Activated T-helper 1 cell treated with anti-CD3 and anti-CD28 coated beads, Interleukin-12 subunit alpha, Interleukin-12 subunit beta, Interleukin-2, Interleukin-4 antibody, amounts not matched to agents 30 ng/mL and 10 ng/mL and 1 ng/mL, durations not matched to agents 14 hours and 24 hours and 36 hours (primary cell): Measurements from ENCODE around the gene INTS14. TPM values are rescaled to one million over a fixed set of nuclear protein-coding genes. Genes with fewer than 3 reads are reported as not detected.

ENCODE experiments used
- DNase-seq: peaks from one replicate; pipeline ENCODE4 v3.0.0; 2021; ENCODE audit warnings: low spot score
- H3K27ac Mint-ChIP-seq: one replicate; pipeline ENCODE4 v1.8.0; 2021; ENCODE audit warnings: mild to moderate bottlenecking, mixed read lengths
- H3K27me3 Mint-ChIP-seq: one replicate; pipeline ENCODE4 v1.8.0; 2022; ENCODE audit warnings: mild to moderate bottlenecking, moderate library complexity, mixed read lengths; ENCODE audit not compliant: insufficient read depth
- H3K36me3 Mint-ChIP-seq: one replicate; pipeline ENCODE4 v1.8.0; 2021; ENCODE audit warnings: low read depth, mixed read lengths
- H3K4me1 Mint-ChIP-seq: one replicate; pipeline ENCODE4 v1.8.0; 2021; ENCODE audit warnings: low read depth, mixed read lengths
- H3K4me3 Mint-ChIP-seq: one replicate; pipeline ENCODE4 v1.8.0; 2021; ENCODE audit warnings: mild to moderate bottlenecking, moderate library complexity, mixed read lengths
- H3K9me3 Mint-ChIP-seq: one replicate; pipeline ENCODE4 v1.8.0; 2021; ENCODE audit warnings: mixed read lengths
- intact Hi-C: fragments of 100-400 bp; cut with micrococcal nuclease; formaldehyde crosslinking; loops from one replicate; pipeline ENCODE4 v1.15.1; 2024
- total RNA-seq: library from RNA; stranded (reverse); gene quantifications from 2 replicates; pipeline ENCODE4 v1.2.3, GENCODE V29; 2022

Gene INTS14
- total RNA-seq, 1 donor from 2014 or later = 47.4 TPM

GRCh38 chr15:65595960-65596359 is 15.0 kb downstream of the INTS14 start:
- intact Hi-C loops = no loop called here
- DNase-seq = no peak
- Mint-ChIP-seq H3K36me3 (peaks cover 30% of the 10 kb centered on the region), H3K27ac (no peak overlapping the region), H3K9me3 (no peaks in the 10 kb centered on the region), H3K27me3 (no peaks in the 10 kb centered on the region), H3K4me3 (no peak overlapping the region), H3K4me1 (no peaks in the 10 kb centered on the region)

DNA sequence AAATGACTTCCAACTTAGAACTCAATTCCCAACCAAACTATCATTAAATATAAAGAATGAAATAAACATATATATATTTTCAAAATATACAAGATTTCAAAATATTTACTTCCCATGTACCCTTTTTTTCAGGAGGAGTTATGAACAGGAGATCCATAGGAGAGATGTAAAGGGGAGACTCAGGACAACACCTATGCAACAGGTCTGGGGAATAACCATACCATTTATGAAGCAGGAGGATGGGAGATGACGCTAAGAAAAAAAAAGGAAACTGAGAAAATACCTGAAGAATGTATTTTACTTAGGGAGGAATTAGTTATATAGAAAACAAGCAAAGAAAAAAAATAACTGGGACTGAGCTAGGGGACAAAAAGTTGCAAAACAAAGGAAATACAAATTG is 23.8 kb downstream of the INTS14 start:
- Mint-ChIP-seq H3K4me3 (no peak overlapping the region), H3K9me3 (no peaks in the 10 kb centered on the region), H3K4me1 (peaks cover 25% of the 10 kb centered on the region), H3K27ac (no peak overlapping the region), H3K36me3 (peaks cover 54% of the 10 kb centered on the region), H3K27me3 (no peaks in the 10 kb centered on the region)
- DNase-seq = no peak
- intact Hi-C loops = no loop called here

DNA sequence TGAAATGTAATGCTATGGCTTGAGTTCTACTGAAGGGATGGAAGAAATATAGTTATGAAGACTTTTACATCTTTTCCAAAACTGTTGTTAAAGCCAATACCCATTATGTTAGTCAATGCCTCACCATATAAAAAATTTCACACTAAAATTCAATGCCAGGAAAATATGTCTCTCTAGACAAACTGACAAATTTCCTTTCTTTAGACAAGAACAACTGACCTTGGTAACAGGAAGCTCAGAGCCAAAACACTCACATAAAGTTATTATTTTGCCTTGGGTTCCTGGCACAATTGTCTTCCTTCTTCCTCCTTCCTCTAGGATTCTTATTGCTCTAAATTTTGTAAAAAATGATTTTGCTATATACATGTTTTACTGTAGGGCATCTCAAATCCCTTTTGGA is 26.7 kb downstream of the INTS14 start:
- no peak for DNase-seq
- H3K4me3 Mint-ChIP-seq = no peak overlapping the region
- no peaks in the 10 kb centered on the region for H3K27me3 Mint-ChIP-seq
- H3K4me1 Mint-ChIP-seq = peaks cover 25% of the 10 kb centered on the region
- peak overlapping the region; percentile 74 for H3K27ac Mint-ChIP-seq
- intact Hi-C loops = no loop called here
- H3K9me3 Mint-ChIP-seq = no peaks in the 10 kb centered on the region
- H3K36me3 Mint-ChIP-seq = peaks cover 54% of the 10 kb centered on the region

DNA sequence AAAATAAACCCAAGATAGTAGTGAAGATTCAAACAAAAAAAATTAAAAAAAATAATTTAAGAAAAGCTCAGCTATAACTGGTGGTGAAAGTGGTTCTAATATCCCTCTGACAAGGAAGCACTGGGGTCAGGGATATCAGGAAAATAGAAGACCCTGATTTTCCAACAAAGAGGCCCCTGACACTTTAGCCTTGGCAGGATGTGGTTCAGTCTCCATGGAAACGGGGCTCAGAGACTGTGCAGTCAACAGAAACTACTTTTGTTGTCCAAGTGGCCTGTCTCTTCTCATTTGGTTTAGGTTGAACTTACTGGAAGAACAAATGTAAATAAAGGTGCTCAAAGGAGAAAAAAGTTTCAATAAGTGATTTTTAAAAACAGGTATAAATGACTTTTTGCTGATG is 27.2 kb downstream of the INTS14 start:
- H3K27ac Mint-ChIP-seq = peak overlapping the region; percentile 74
- H3K4me1 Mint-ChIP-seq = peaks cover 25% of the 10 kb centered on the region
- H3K36me3 Mint-ChIP-seq = peaks cover 54% of the 10 kb centered on the region
- DNase-seq = peak; percentile 48
- H3K9me3 Mint-ChIP-seq = no peaks in the 10 kb centered on the region
- no peaks in the 10 kb centered on the region for H3K27me3 Mint-ChIP-seq
- H3K4me3 Mint-ChIP-seq = no peak overlapping the region
- intact Hi-C loops = no loop called here

DNA sequence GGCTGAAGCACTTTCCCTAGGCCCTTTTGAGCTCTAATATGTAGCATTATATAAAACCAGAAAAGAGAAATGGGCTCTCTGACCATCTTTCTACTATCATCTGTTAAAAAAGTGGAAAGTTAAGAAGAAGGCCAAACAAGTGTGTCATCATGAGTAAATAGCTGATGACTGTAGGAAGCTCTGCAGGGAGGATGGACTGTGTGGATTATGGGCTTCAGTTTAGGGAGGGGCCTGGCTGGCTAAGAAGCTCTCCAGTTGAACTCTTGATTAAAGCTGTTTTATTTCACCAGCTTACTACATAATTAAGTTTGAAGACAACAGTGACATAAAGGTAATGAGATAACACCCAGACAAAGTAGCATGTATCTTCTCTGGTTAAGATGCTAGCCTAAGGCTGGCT is 30.6 kb downstream of the INTS14 start:
- no peak overlapping the region for H3K27ac Mint-ChIP-seq
- H3K4me3 Mint-ChIP-seq = no peak overlapping the region
- DNase-seq = no peak
- H3K4me1 Mint-ChIP-seq = peaks cover 25% of the 10 kb centered on the region
- no peaks in the 10 kb centered on the region for H3K9me3 Mint-ChIP-seq
- H3K36me3 Mint-ChIP-seq = peaks cover 65% of the 10 kb centered on the region
- intact Hi-C loops = no loop called here
- no peaks in the 10 kb centered on the region for H3K27me3 Mint-ChIP-seq

DNA sequence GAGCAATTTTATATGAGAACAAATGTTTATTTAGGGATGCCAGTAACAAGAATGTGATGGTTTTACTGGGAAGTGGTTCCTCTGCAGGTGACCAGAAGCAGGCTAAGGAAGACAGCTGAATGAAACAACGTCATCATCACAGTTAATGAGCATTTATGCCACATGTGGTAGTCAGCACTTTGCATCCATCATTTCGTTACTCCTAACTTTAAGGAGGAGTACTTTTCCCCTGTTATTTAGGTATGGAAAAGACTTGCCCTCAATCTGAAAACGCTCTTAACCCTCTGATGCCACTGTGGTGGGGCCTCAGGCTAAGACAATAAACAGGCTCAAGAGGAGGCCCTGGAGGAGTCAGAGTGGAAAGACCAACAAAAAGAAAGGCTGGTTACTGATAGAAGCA is 31.2 kb downstream of the INTS14 start:
- Mint-ChIP-seq H3K4me3 (no peak overlapping the region), H3K27ac (no peak overlapping the region), H3K36me3 (peaks cover 65% of the 10 kb centered on the region), H3K9me3 (no peaks in the 10 kb centered on the region), H3K27me3 (no peaks in the 10 kb centered on the region), H3K4me1 (peaks cover 25% of the 10 kb centered on the region)
- DNase-seq = no peak
- intact Hi-C loops = no loop called here

- no peak for DNase-seq
- Mint-ChIP-seq H3K4me1 (peaks cover 19% of the 10 kb centered on the region), H3K27ac (no peak overlapping the region), H3K36me3 (peaks cover 62% of the 10 kb centered on the region), H3K9me3 (no peaks in the 10 kb centered on the region), H3K27me3 (no peaks in the 10 kb centered on the region), H3K4me3 (no peak overlapping the region)
- intact Hi-C loops = no loop called here
Measured at GRCh38 chr15:65578904-65579728, 31.8 kb downstream of the INTS14 start.

GRCh38 chr15:65577129-65577996 is 33.6 kb downstream of the INTS14 start:
- peaks cover 48% of the 10 kb centered on the region for H3K36me3 Mint-ChIP-seq

DNA sequence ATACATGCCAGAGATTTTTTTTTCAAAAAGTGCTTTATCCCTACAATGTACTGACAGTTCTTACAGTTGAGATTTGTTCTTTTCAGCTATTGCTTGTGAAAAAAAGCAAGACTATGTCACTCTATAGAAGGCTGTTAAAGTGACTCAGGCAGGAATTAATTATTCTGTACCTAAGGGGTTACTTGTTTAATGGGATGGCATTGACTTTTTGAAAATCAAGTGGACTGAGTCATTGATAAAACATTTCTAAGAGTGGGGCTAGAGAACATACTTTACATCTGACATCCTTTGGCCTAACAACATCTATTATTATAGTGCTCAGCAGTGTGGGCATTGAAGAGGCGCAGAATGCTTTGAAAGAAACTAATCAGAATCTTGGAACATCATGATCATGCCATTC is 34.3 kb downstream of the INTS14 start:
- no peak for DNase-seq
- Mint-ChIP-seq H3K4me3 (no peak overlapping the region), H3K27me3 (no peaks in the 10 kb centered on the region), H3K9me3 (no peaks in the 10 kb centered on the region), H3K27ac (no peak overlapping the region), H3K4me1 (no peaks in the 10 kb centered on the region), H3K36me3 (peaks cover 41% of the 10 kb centered on the region)
- intact Hi-C loops = no loop called here

More at GRCh38 chr15:65577129-65577996, 33.6 kb downstream of the INTS14 start:
- Mint-ChIP-seq H3K27ac (no peak overlapping the region), H3K9me3 (no peaks in the 10 kb centered on the region), H3K27me3 (no peaks in the 10 kb centered on the region), H3K4me3 (no peak overlapping the region), H3K4me1 (peaks cover 2% of the 10 kb centered on the region)
- DNase-seq = no peak
- intact Hi-C loops = no loop called here

- no peak for DNase-seq
- no peaks in the 10 kb centered on the region for H3K27me3 Mint-ChIP-seq
- no peak overlapping the region for H3K27ac Mint-ChIP-seq
- no peak overlapping the region for H3K4me3 Mint-ChIP-seq
- peaks cover 21% of the 10 kb centered on the region for H3K36me3 Mint-ChIP-seq
- H3K4me1 Mint-ChIP-seq = no peaks in the 10 kb centered on the region
- intact Hi-C loops = no loop called here
- no peaks in the 10 kb centered on the region for H3K9me3 Mint-ChIP-seq
Measured at GRCh38 chr15:65571971-65572370, 39.0 kb downstream of the INTS14 start.

- H3K27ac Mint-ChIP-seq = no peak overlapping the region
- intact Hi-C loops = no loop called here
- no peaks in the 10 kb centered on the region for H3K27me3 Mint-ChIP-seq
- no peak for DNase-seq
- no peaks in the 10 kb centered on the region for H3K9me3 Mint-ChIP-seq
- H3K4me3 Mint-ChIP-seq = no peak overlapping the region
- H3K36me3 Mint-ChIP-seq = peaks cover 23% of the 10 kb centered on the region
- H3K4me1 Mint-ChIP-seq = no peaks in the 10 kb centered on the region
Measured at GRCh38 chr15:65569728-65570127, 41.2 kb downstream of the INTS14 start.

GRCh38 chr15:65561934-65562333 is 49.0 kb downstream of the INTS14 start:
- intact Hi-C loops = no loop called here
- Mint-ChIP-seq H3K27ac (no peak overlapping the region), H3K4me3 (no peak overlapping the region), H3K27me3 (no peaks in the 10 kb centered on the region), H3K36me3 (peaks cover 33% of the 10 kb centered on the region), H3K9me3 (no peaks in the 10 kb centered on the region), H3K4me1 (no peaks in the 10 kb centered on the region)
- no peak for DNase-seq

GRCh38 chr15:65559941-65560340 is 51.0 kb downstream of the INTS14 start:
- no peaks in the 10 kb centered on the region for H3K9me3 Mint-ChIP-seq
- no peaks in the 10 kb centered on the region for H3K4me1 Mint-ChIP-seq
- H3K27me3 Mint-ChIP-seq = no peaks in the 10 kb centered on the region
- DNase-seq = no peak
- no peak overlapping the region for H3K4me3 Mint-ChIP-seq
- H3K27ac Mint-ChIP-seq = no peak overlapping the region
- intact Hi-C loops = no loop called here
- peaks cover 30% of the 10 kb centered on the region for H3K36me3 Mint-ChIP-seq
